MM.1S (cell line): Measurements from ENCODE around the gene ABCA9.

Experiments used
- EZH2phosphoT487 ChIP-seq: fragments of 300-600 bp; sonication (generic); IDR thresholded peaks from 2 replicates; pipeline ENCODE4 v1.6.1; 2018; ENCODE audit warnings: antibody characterized with exemption, low read length
- TF ChIP-seq, protein P1 (sequence below): fragments of 300-600 bp; sonication (generic); IDR thresholded peaks from 2 replicates; pipeline ENCODE4 v1.5.1; 2016; ENCODE audit warnings: antibody characterized with exemption, low read length, mixed read lengths

DNA sequence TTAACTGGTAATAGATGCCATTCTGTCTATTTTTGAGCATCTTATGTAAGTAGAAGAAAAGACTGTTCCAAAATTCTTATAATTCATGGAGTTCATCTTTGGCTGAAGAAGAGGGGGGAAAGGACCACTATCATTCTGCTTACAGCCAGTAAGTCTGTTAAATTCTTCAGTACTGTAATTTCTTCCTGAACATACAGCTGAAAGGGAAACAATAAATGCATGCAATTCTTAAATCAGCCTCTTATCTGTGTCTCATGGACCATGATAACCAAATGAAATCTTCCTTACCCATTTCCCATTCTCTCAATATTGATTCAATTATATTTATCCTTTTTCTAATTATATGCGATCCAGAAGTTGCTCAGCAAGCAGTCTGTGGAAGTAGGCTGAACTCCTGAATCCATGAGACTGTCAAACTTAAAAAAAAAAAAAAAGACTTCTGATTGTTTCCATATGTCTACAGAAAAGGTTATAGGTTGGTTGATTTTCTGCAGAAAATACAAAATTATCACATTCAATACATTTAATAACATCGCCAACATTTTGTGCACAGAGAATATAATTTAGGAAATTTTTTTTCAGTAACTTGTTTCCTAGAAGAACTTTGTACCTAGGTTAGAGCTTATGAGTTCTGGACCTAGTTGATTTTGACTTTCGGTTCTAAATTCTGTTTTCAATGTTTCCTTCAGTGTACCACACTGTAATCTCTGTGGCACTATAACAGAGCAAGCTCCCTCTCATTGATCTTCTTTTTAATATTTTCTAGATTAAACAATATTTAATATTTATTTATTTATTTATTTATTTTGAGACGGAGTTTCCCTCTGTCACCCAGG lies 1.2 kb upstream of the ABCA9 start:
- TF ChIP-seq, protein P1, sequence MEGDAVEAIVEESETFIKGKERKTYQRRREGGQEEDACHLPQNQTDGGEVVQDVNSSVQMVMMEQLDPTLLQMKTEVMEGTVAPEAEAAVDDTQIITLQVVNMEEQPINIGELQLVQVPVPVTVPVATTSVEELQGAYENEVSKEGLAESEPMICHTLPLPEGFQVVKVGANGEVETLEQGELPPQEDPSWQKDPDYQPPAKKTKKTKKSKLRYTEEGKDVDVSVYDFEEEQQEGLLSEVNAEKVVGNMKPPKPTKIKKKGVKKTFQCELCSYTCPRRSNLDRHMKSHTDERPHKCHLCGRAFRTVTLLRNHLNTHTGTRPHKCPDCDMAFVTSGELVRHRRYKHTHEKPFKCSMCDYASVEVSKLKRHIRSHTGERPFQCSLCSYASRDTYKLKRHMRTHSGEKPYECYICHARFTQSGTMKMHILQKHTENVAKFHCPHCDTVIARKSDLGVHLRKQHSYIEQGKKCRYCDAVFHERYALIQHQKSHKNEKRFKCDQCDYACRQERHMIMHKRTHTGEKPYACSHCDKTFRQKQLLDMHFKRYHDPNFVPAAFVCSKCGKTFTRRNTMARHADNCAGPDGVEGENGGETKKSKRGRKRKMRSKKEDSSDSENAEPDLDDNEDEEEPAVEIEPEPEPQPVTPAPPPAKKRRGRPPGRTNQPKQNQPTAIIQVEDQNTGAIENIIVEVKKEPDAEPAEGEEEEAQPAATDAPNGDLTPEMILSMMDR, result no peak
- TF ChIP-seq EZH2phosphoT487, result no peak
